Suprapubic skin (tissue), 4 donors: ENCODE results near the gene GADL1. TPM values are rescaled to one million over a fixed set of nuclear protein-coding genes. Genes with fewer than 3 reads are reported as not detected.

Experiments used
- DNase-seq, 2 donors: peaks; one replicate each; pipeline ENCODE4 v3.0.0-alpha.2; 2019; ENCODE audit warnings: low spot score in 2 of 2
- H3K27ac ChIP-seq: fragments of 200-600 bp; sonication (generic); one replicate; pipeline ENCODE4 v1.5.1; 2019
- H3K27me3 ChIP-seq: fragments of 200-600 bp; sonication (generic); one replicate; pipeline ENCODE4 v1.5.1; 2019
- H3K36me3 ChIP-seq: fragments of 200-600 bp; sonication (generic); one replicate; pipeline ENCODE4 v1.5.1; 2019
- H3K4me1 ChIP-seq: fragments of 200-600 bp; sonication (generic); one replicate; pipeline ENCODE4 v1.5.1; 2019
- H3K4me3 ChIP-seq: fragments of 200-600 bp; sonication (generic); one replicate; pipeline ENCODE4 v1.5.1; 2019; ENCODE audit warnings: mild to moderate bottlenecking
- H3K9me3 ChIP-seq: fragments of 200-600 bp; sonication (generic); one replicate; pipeline ENCODE4 v1.5.1; 2019
- CTCF ChIP-seq, 2 donors: fragments of 200-600 bp in 1 of 2; fragments of 450-650 bp in 1 of 2; sonication (generic) in 1 of 2; IDR thresholded peaks; one replicate each; pipeline ENCODE4 v1.5.1; 2016 to 2019; ENCODE audit warnings: antibody characterized with exemption in 2 of 2, mild to moderate bottlenecking in 1 of 2, moderate library complexity in 1 of 2
- EP300 ChIP-seq: sonication (generic); formaldehyde crosslinking; IDR thresholded peaks from one replicate; pipeline ENCODE4 v1.6.1; 2017; ENCODE audit warnings: antibody characterized with exemption
- POLR2A ChIP-seq, 2 donors: fragments of 450-650 bp; IDR thresholded peaks; one replicate each; pipeline ENCODE4 v1.6.1; 2017; ENCODE audit warnings: antibody characterized with exemption in 2 of 2, mild to moderate bottlenecking in 2 of 2, moderate library complexity in 2 of 2
- POLR2AphosphoS5 ChIP-seq, 3 donors: sonication (generic); formaldehyde crosslinking; IDR thresholded peaks; one replicate each; pipeline ENCODE4 v1.6.1; 2017; ENCODE audit warnings: antibody characterized with exemption in 3 of 3
- WGBS: methylation state at CpG from one replicate; pipeline ENCODE4 v1.1.5; 2018; 5-methylcytosine and 5-hydroxymethylcytosine counted together
- total RNA-seq, 4 donors: library from RNA; depleted of rRNA; stranded (reverse); fragments of >200 nt; gene quantifications; one replicate each; pipeline ENCODE4 v1.1.0, GENCODE V29; 2016

Gene GADL1
- total RNA-seq, 4 donors from 2014 or later = not detected

DNA sequence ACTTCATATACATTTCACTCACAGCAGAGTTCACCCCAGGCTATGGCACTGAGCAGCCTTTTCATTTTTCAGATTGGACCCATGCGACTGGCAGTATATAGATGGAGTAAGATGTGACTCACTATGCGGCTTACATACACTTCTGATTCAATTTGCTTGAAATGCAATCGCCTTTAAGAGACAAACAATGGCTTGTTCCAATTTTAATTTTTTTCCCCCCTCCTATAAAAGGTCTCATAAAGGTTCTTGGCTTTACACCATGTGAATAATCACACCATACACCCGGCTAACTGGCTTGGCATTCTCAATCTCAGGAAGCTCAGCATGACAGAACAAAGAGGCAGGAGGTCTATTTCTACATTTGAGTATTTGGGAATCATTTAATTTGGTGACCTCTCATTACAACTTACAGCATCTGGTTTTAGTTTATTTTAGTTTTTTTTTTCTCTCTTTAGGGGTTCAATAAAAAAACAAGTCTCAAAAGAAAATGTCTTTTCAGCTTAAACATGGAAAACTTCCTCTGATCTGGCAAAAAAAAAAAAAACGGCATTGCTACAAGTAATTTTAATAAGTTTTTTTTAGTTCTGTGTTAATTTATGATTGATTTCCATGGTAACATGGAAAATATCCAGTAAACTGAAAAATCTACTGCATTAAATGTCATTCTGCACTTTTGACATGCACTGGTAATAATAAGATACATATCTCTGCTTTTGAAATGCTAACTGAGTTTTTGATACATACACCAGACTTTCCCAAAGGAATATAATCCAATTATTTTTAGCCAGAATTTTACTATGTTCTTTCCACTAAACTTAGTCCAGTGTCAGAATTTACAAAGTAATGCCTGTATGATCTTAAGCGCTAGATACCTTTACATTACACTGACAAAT is 38.8 kb downstream of the GADL1 start:
- Histone ChIP-seq H3K4me3 (no peak overlapping the region), H3K9me3 (no peaks in the 10 kb centered on the region), H3K4me1 (peaks cover 4% of the 10 kb centered on the region), H3K27me3 (no peaks in the 10 kb centered on the region), H3K36me3 (no peaks in the 10 kb centered on the region), H3K27ac (no peak overlapping the region)
- TF ChIP-seq CTCF (IDR thresholded peaks at IDR 0.05) (no peak), EP300 (no peak)
- WGBS = 46% methylated on average over 6 of the region's 6 CpGs
- no peak for DNase-seq

DNA sequence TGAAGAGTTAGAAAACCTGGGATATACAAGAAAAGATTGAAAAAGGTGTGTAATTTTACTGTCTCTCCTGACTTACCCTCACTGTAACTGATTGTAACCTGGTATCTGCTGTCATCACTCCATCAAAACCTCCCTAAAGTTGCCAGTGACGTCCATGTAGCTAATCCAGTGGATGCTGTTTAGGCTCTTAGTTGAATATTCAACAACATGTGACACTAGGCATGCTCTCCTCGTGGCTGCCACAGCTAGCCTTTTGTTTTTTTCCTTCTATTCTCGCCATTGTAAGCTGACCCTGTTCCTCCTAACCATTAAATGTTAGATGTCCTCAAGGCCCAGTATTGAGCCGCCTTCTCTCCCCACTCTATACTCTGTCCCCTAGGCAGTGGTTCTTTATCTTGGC is 41.6 kb downstream of the GADL1 start:
- TF ChIP-seq CTCF (IDR thresholded peaks at IDR 0.05) = no peak
- TF ChIP-seq POLR2AphosphoS5 (IDR thresholded peaks at IDR 0.05) = no peak
- no peak overlapping the region for H3K27ac ChIP-seq
- no peaks in the 10 kb centered on the region for H3K36me3 ChIP-seq
- no peak overlapping the region for H3K4me3 ChIP-seq
- DNase-seq = no peak
- H3K27me3 ChIP-seq = no peaks in the 10 kb centered on the region
- no peaks in the 10 kb centered on the region for H3K9me3 ChIP-seq
- WGBS = 82% methylated on average over 4 of the region's 4 CpGs
- H3K4me1 ChIP-seq = peaks cover 4% of the 10 kb centered on the region

DNA sequence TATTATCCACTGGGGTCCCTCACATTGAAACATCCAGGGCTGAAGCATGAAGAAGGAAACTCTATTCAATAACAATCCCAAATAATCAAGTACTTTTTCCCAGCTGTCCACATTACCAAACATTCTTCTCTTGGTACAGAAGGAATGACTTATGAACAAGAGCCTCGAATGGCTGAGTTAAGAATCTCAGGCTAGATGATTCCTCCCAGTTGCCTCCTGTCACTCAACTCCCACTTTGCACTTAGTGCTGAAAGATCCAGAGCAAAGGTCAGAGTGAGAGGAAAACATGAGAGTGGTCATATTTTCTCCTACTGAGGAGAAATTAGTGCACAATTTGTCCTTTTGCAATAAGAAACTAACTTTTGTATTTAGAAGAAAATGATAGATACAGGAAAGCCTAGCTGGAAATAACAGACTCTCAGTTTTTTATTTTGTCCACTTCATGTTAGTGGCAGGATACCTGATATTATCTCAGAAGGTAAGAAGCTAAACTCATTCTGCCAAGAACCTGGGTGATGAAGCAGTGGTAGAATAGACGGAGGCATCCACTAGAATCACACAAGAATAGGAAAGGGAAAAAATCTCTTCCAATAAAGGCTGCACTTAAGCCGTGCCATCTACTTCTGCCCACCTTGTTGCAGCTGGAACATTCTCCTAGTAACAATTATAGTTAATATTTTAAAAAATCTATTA is 46.2 kb downstream of the GADL1 start:
- Histone ChIP-seq H3K4me3 (no peak overlapping the region), H3K36me3 (no peaks in the 10 kb centered on the region), H3K27me3 (no peaks in the 10 kb centered on the region), H3K4me1 (no peaks in the 10 kb centered on the region), H3K27ac (no peak overlapping the region), H3K9me3 (no peaks in the 10 kb centered on the region)
- TF ChIP-seq EP300 = no peak
- TF ChIP-seq CTCF (IDR thresholded peaks at IDR 0.05) = no peak
- no peak for TF ChIP-seq POLR2AphosphoS5 (IDR thresholded peaks at IDR 0.05)
- TF ChIP-seq POLR2A (IDR thresholded peaks at IDR 0.05) = no peak
- WGBS = 85% methylated on average over 3 of the region's 3 CpGs
- DNase-seq = no peak

- no peaks in the 10 kb centered on the region for H3K36me3 ChIP-seq
- no peak for TF ChIP-seq EP300
- no peak for TF ChIP-seq CTCF (IDR thresholded peaks at IDR 0.05)
- no peak for TF ChIP-seq POLR2AphosphoS5 (IDR thresholded peaks at IDR 0.05)
- no peak for TF ChIP-seq POLR2A (IDR thresholded peaks at IDR 0.05)
- H3K9me3 ChIP-seq = no peaks in the 10 kb centered on the region
- H3K4me3 ChIP-seq = no peak overlapping the region
- H3K27me3 ChIP-seq = no peaks in the 10 kb centered on the region
- DNase-seq = no peak
- H3K4me1 ChIP-seq = no peaks in the 10 kb centered on the region
- H3K27ac ChIP-seq = no peak overlapping the region
- WGBS = 72% methylated on average over 3 of the region's 3 CpGs
Measured at GRCh38 chr3:30847592-30847991, 46.9 kb downstream of the GADL1 start.

GRCh38 chr3:30845606-30846005 is 48.9 kb downstream of the GADL1 start:
- Histone ChIP-seq H3K4me3 (no peak overlapping the region), H3K4me1 (no peaks in the 10 kb centered on the region), H3K27me3 (no peaks in the 10 kb centered on the region), H3K36me3 (no peaks in the 10 kb centered on the region), H3K9me3 (no peaks in the 10 kb centered on the region), H3K27ac (no peak overlapping the region)
- no peak for DNase-seq
- TF ChIP-seq CTCF (IDR thresholded peaks at IDR 0.05) = no peak
- no peak for TF ChIP-seq POLR2A (IDR thresholded peaks at IDR 0.05)
- TF ChIP-seq POLR2AphosphoS5 (IDR thresholded peaks at IDR 0.05) = no peak
- TF ChIP-seq EP300 = no peak
- 96% methylated on average over 2 of the region's 2 CpGs for WGBS
